HG03354 (cell line): ENCODE results near the gene HNRNPK.
"Not testable (repeated sequence)": the region's sequence is repeated elsewhere in the genome, so short reads cannot be mapped to it uniquely, and the experiment has no call there.

Experiments
- ATAC-seq: cut with Tn5 transposase; IDR thresholded peaks from one replicate; pipeline ENCODE4 v1.9.1; 2021; ENCODE audit warnings: mild to moderate bottlenecking; ENCODE audit not compliant: unreplicated experiment, poor library complexity, severe bottlenecking

Gene HNRNPK

GRCh38 chr9:83978992-83979811, 813 bp downstream of the HNRNPK start:
- ATAC-seq, result peak; percentile 30

DNA sequence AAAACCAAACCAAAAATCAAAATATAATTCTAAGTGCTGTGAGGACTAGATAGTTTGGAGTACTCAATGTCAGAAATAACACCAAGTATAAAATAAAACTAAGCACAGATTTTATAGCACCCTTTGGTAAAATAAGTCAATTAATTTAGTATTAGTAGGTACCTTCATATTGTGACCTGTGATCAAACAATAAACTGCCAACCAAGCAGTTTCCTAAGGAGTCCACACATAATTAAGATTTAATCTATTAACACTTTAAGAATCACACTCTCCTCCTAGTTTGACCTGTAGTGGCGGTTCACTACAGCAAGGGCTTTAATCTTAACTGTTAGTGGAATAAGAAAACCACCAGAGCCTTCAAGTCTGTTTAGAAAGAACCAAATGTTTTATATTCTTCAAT, 2.8 kb downstream of the HNRNPK start:
- no peak for ATAC-seq

DNA sequence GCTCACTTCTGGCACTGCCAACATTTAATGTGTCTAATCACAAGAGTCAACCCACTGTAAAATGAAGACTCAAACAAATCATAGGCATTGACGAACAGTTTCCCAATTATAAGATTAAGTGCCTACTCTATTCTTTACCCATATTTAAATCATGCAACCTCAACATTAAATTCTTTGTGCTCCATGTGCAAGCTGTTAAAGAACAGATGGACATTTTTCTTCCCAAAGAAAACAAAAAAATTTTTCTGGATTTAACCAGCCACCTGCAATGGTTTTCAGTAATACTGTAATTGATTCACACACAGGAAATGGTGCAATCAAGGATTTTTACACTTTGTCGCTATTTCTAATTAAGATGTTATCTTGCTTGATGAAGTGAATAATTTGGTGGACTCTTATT, 3.6 kb downstream of the HNRNPK start:
- no peak for ATAC-seq

DNA sequence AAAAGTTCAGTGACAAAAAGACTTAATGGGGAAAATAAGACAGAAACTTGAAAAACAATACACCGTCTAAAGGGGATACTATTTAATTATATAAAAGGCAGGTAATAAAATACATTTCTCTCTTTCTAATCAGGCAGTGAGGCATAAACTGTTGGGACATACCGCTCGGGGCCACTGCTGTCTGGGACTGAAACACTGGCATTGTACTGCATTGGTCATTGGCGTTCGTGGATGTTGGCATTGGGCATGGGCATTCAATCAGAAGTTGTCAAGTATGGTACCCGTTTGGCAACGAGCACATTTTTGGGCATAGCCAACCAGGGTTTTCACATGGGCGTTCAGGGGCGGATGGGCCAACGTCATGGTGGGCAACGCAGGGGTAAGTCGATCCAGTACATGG, 4.7 kb downstream of the HNRNPK start:
- ATAC-seq, result no peak

- ATAC-seq, result no peak
These were observed 7.7 kb downstream of the HNRNPK start for GRCh38 chr9:83972286-83972685.

DNA sequence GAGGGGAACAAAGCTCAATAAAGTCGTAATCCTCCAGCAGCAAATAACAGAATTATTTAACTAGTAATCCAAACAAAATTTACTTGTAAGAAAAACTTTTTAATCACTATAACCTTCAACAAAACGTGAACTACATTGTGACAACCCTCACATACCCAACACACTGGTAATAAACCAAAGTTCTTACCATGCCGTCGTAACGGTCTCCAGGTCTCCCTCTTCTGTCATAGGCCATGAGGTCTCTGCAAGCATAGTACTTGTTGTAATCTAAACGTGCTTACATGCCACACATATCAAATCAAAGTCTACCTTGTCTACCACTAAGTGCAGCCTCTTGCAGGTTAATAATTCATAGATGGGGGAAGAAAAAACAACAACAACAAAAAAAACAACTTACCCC, 8.5 kb downstream of the HNRNPK start:
- no peak for ATAC-seq

DNA sequence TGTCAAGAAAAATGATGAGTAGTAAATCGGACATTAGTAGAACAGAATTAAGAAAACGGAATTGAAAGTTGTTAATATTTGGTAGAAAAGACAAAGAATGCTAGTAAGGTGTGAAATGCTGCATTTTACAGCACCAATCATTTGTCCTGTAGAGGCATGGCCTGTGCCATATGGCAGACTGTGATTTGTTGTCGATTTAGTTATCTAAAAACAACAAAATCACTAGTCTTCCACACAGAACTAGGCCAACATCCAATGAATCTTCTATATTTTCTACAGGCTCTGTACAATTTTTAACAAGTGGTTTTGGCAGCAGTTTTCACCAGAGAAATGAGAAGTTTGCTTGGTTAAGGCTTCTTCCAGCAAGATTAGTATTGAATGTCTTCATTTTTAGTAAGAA, 10.4 kb downstream of the HNRNPK start:
- no peak for ATAC-seq

- no peak for ATAC-seq
These were observed 12.9 kb downstream of the HNRNPK start for GRCh38 chr9:83967073-83967472.

DNA sequence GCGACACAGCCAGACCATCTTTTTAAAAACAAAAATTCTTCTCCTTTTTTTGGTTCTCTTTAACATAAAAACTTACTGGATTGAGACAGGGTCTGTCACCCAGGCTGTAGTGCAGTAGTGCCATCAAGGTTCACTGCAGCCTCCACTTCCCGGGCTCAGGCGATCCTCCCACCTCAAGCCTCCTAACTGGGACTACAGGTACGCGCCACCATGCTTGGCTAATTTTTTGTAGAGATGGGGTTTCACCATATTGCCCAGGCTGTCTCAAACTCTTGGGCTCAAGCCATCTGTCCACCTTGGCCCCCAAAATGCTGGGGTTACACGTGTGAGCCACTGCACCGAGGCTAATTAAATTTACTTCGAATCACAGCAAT, 13.8 kb downstream of the HNRNPK start:
- no peak for ATAC-seq

- ATAC-seq, result no peak
These were observed 14.4 kb downstream of the HNRNPK start for GRCh38 chr9:83965350-83966208.

- ATAC-seq, result no peak
These were observed 15.1 kb downstream of the HNRNPK start for GRCh38 chr9:83964973-83965349.

- no peak for ATAC-seq
These were observed 17.9 kb downstream of the HNRNPK start for GRCh38 chr9:83962165-83962564.

GRCh38 chr9:83960991-83961390, 19.0 kb downstream of the HNRNPK start:
- no peak for ATAC-seq

- no peak for ATAC-seq
These were observed 21.0 kb downstream of the HNRNPK start for GRCh38 chr9:83959061-83959460.

DNA sequence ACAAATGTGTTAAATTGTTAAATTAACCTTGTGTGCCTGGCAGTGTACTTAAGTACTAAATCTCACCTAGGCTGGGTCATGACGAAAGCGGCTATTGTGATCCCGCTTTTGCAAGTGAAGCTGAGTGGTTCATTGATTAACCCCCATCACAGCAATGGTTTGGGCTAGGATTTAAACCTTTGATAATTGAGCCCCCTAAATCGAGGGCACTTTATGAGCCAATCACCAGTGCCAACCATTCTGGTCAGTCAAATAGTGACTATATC, 22.8 kb downstream of the HNRNPK start:
- no peak for ATAC-seq

DNA sequence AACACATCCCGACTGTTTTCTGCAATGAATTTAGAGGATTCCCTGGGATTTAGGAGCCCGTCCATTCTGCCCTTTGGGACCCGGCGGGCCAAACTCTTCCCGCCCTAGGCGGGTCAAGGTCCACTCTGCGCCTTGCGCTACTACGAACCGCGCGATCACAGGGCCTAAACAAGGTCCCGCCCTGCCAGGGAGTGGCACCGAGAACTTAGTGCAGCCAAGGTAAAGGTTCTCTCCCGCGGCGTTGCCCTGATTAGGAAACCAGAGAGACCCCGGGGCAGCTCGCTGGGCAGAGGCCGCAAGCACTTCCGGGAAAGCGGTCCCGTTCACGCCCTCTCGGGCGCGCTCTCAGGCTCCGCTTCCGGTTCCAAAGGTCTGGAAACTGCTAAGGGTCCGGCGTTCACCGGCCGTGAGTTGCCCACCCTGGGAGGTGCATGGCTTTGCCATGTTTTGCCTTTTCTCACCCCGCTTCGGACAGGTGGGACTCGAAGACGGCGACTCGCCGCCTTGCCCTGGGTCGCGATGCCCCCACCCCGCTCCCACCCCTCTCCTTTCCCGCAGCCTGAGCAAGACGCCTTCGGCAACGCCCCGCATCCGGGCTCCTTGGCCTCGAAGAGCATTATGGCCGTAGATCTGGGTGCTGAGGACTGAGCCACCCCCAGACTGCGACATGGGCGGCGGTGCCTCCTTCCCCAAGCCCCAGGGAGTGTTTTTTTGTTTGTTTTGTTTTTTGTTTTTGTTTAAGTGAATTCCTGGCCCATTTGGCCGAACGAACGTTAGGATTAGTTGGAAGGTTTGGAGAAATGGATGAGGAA, 23.4 kb downstream of the HNRNPK start:
- peak; percentile 82 for ATAC-seq

- peak; percentile 60 for ATAC-seq
These were observed 24.0 kb downstream of the HNRNPK start for GRCh38 chr9:83956086-83956435.

DNA sequence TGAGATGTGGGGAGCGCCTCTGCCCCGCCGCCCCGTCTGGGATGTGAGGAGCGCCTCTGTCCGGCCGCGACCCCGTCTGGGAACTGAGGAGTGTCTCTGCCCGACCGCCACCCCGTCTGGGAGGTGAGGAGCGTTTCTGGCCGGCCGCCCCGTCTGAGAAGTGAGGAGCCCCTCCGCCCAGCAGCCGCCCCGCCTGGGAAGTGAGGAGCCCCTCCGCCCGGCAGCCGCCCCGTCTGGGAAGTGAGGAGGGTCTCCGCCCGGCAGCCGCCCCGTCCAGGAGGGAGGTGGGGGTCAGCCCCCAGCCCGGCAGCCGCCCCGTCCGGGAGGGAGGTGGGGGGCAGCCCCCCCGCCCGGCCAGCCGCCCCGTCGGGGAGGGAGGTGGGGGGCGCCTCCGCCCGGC, 31.9 kb downstream of the HNRNPK start:
- not testable (repeated sequence) for ATAC-seq

DNA sequence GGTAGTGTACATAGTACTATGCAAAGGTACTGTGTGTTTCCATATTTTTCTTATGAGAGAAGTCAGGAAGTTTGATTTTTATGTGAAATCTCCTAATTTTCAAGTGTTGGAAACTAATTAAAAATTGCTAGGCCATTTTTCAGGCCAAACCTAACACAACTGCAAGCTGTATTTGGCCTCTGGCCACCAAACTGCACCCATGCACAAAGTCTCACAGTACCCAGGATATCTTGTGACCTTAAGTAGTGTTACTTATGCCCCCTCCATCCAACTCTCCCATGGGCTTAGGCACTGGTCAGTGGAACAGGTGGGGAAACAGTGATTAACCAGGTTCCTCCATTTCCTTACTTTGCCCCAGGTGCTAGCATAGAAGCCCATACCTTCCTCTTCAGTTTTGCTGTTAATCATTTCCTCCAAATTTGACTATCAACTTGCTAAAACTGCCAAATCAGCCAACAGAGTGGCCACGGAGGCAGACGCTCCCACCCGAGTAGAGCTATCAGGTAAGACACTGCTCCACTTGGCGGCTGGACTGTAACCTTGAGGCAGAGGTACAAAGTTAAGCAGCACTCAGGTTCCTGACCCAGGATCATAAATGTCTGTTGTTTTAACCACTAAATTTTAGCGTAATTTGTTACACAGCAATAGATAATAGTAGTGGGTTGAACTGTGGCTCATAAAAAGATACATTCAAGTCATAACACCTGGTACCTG, 39.3 kb downstream of the HNRNPK start:
- ATAC-seq, result no peak

GRCh38 chr9:83937861-83938455, 42.1 kb downstream of the HNRNPK start:
- peak; percentile 81 for ATAC-seq
